SJCRH30 (cell line): ENCODE results near the gene RASA3. TPM values are rescaled to one million over a fixed set of nuclear protein-coding genes. Genes with fewer than 3 reads are reported as not detected.
A peak's percentile ranks its signal among the peaks of the same experiment; 100 is the strongest.
"Not testable (repeated sequence)": the region's sequence is repeated elsewhere in the genome, so short reads cannot be mapped to it uniquely, and the experiment has no call there.

Experiments
- DNase-seq, 2 experiments: peaks; one replicate each; pipeline ENCODE4 v3.0.0-alpha.2; 2015 to 2020
- H3K27ac ChIP-seq: fragments of 250-450 bp; sonication (Bioruptor Pico); 2 replicates; pipeline ENCODE4 v1.5.1; 2020; ENCODE audit warnings: mild to moderate bottlenecking, moderate library complexity
- H3K27me3 ChIP-seq: fragments of 250-450 bp; sonication (Bioruptor Pico); 2 replicates; pipeline ENCODE4 v1.5.1; 2020; ENCODE audit warnings: mild to moderate bottlenecking, moderate library complexity
- H3K36me3 ChIP-seq: fragments of 250-450 bp; sonication (Bioruptor Pico); 2 replicates; pipeline ENCODE4 v1.5.1; 2020; ENCODE audit warnings: mild to moderate bottlenecking, moderate library complexity
- H3K4me1 ChIP-seq: fragments of 250-450 bp; sonication (Bioruptor Pico); 2 replicates; pipeline ENCODE4 v1.5.1; 2020; ENCODE audit warnings: mild to moderate bottlenecking, moderate library complexity
- H3K4me3 ChIP-seq: fragments of 250-450 bp; sonication (Bioruptor Pico); 2 replicates; pipeline ENCODE4 v1.5.1; 2020; ENCODE audit warnings: mild to moderate bottlenecking, moderate library complexity
- H3K9me3 ChIP-seq: fragments of 250-450 bp; sonication (Bioruptor Pico); replicated peaks from 2 replicates; pipeline ENCODE4 v1.5.1; 2020; ENCODE audit warnings: mild to moderate bottlenecking, moderate library complexity
- total RNA-seq: library from RNA; depleted of rRNA; stranded (reverse); fragments of >200 nt; shearing (Covaris generic); gene quantifications from 2 replicates; pipeline ENCODE4 v1.2.3, GENCODE V29; 2014

The RASA3 gene
- total RNA-seq, 1 experiment from 2014 or later = 20.5 TPM

DNA sequence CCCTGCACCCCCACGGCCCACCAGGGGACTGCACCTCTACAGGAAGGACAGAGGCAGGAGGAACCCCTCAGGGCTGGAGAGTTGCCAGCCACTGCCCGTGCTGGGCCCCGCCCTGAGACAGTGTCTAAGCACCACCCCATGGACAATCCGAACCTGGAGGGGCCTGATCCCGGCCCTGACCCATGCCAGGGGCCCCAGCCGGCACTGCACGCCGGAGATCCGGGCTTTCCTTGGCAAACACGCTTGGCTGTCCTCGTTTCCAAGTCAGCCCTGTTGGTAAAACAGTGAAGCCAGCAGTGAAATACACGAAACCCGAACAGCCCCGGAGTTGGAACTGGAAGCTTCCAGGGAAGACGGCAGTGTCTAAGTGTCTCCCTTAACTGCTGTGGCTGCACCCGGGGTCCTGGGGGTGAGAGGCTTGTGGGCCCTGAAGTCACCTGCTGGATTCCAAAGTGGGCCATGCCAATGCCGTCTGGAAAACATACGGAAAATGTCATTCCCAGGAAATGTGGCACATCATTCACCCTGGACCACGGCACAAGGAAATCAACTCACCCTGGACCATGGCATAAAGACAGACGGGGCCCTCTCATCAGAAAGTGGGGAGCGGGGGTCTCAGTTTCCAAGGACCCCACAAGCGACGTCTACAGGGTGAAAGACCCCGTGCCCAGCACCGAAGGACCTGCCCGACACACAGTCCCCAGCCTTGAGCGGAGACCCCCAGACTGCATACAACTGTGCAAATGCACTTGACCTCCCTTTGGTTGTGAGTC lies 30.9 kb downstream of the RASA3 start:
- no peak for DNase-seq
- Histone ChIP-seq H3K27me3 (no peaks in the 10 kb centered on the region), H3K4me1 (peaks cover 22% of the 10 kb centered on the region), H3K36me3 (no peaks in the 10 kb centered on the region), H3K27ac (no peak overlapping the region), H3K9me3 (no peaks in the 10 kb centered on the region), H3K4me3 (no peak overlapping the region)

GRCh38 chr13:114100446-114101357 lies 31.7 kb downstream of the RASA3 start:
- Histone ChIP-seq H3K27me3 (no peaks in the 10 kb centered on the region), H3K4me3 (no peak overlapping the region), H3K36me3 (no peaks in the 10 kb centered on the region), H3K9me3 (no peaks in the 10 kb centered on the region), H3K4me1 (peaks cover 20% of the 10 kb centered on the region), H3K27ac (no peak overlapping the region)
- no peak for DNase-seq

DNA sequence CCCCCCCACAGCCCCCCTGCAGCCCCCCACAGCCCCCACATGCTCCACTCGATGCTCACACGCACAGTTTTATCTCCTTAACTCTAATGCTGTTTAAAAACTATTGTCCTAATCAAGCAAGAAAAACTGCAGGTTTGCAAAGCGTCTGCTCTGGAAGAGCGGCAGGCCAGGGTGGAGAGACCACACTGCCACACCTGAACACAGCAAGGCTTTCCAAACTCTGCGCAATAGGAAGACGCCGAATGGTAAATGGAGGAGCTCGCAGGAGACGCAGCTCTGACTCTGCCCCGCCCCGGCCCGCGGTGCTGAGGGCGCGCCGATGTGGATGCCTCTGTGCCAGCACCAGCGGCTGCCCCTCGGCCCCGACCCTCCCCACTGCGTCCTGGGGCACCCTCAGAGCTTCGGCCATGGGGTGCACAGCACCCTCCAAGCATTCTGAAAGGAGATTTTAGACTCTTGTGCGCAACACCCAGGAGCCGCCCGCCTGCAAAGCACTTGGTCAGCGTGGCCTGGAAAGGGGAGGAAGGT lies 32.4 kb downstream of the RASA3 start:
- Histone ChIP-seq H3K27ac (no peak overlapping the region), H3K4me1 (peaks cover 20% of the 10 kb centered on the region), H3K27me3 (no peaks in the 10 kb centered on the region), H3K4me3 (no peak overlapping the region), H3K36me3 (no peaks in the 10 kb centered on the region), H3K9me3 (no peaks in the 10 kb centered on the region)
- no peak for DNase-seq

- H3K4me3 ChIP-seq = no peak overlapping the region
- peak overlapping the region; percentile 42 for H3K27ac ChIP-seq
- peak; percentile 87 to 89 for DNase-seq
- H3K9me3 ChIP-seq = no peaks in the 10 kb centered on the region
- no peaks in the 10 kb centered on the region for H3K36me3 ChIP-seq
- peaks cover 20% of the 10 kb centered on the region for H3K4me1 ChIP-seq
- H3K27me3 ChIP-seq = no peaks in the 10 kb centered on the region
These were observed 33.2 kb downstream of the RASA3 start for GRCh38 chr13:114099191-114099590.

- not testable (repeated sequence) for DNase-seq, H3K36me3 ChIP-seq, H3K4me3 ChIP-seq, H3K27me3 ChIP-seq, H3K9me3 ChIP-seq
- H3K27ac ChIP-seq = peak overlapping the region; percentile 42
- peaks cover 20% of the 10 kb centered on the region for H3K4me1 ChIP-seq
These were observed 33.8 kb downstream of the RASA3 start for GRCh38 chr13:114098689-114099056.

DNA sequence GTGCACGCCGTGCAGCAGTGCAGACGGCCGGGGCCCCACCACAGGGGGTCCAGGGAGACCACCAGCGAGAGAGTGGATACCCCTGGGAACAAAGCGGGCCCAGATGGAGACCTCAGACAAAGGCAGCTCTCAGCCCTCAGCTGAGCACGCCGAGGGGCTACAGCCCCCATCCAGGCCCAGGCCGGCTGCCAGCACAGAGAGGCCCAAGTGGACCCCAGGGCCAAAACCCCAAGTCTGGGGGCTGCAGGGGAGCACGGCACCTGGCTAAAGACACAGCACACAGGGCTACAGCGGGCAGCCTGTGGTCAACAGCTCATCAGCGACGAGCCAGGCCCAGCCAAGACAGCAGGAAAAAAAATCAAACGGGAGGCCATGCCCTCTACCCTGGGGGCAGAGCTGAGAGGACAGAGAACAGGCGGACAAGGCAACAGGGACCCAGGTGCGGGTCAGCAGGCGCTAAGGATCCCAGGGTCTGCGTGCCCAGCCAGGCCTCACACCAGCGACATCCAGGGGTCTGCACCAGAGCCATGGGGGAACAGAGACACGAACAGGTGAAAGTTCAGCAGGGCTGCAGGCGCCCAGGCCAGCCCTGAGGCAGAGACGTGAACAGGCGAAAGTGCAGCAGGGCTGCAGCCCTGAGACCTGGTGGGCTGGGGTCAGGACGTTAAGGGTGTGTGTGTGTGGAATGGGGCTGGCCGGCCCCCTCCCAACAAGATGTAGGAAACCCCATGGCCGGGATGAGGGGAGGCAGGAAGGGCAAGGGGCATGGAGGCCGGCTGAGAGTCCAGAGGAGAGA lies 34.3 kb downstream of the RASA3 start:
- no peaks in the 10 kb centered on the region for H3K27me3 ChIP-seq
- H3K4me1 ChIP-seq = peaks cover 20% of the 10 kb centered on the region
- no peaks in the 10 kb centered on the region; the same call in 1 of the 2 replicates for H3K36me3 ChIP-seq
- H3K27ac ChIP-seq = peak overlapping the region; percentile 42
- H3K4me3 ChIP-seq = no peak overlapping the region
- no peak for DNase-seq
- H3K9me3 ChIP-seq = no peaks in the 10 kb centered on the region

DNA sequence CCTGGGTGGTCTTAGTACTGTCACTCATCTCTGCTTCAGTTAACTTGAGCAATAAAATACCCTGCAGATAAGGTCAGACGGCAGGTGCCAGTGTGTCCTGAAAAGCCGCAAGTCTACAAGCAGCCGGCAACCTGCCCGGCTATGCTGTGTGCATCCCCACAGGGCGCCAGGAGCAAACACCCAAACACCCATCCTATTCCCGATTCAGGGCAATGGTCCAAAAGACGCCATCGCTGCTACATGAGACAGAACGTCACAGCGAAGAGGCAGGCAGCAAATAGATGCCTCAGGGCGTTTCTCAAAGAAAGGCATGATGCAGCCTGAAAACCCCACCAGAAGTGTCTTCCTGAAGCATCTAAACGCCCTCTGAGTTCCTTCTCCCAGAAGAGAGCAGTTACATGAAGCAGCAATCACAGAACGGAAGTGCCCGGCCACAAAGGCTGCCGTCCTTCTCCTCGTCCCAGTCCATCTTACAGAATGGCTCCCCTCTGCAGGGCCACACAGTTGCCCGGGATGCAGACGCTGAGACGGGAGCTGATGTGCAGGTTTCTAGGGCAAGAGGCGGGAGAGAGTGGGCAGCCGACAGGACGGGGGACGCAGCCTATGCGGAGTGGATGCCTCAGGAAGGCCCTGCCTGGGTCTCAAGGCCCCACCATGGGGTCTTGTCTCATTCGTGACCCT lies 35.1 kb downstream of the RASA3 start:
- DNase-seq = peak; percentile 50 to 55
- H3K4me3 ChIP-seq = no peak overlapping the region
- no peaks in the 10 kb centered on the region; the same call in 1 of the 2 replicates for H3K36me3 ChIP-seq
- H3K27me3 ChIP-seq = no peaks in the 10 kb centered on the region
- H3K4me1 ChIP-seq = peaks cover 20% of the 10 kb centered on the region
- H3K9me3 ChIP-seq = no peaks in the 10 kb centered on the region
- peak overlapping the region; percentile 1; the same call in 1 of the 2 replicates for H3K27ac ChIP-seq

DNA sequence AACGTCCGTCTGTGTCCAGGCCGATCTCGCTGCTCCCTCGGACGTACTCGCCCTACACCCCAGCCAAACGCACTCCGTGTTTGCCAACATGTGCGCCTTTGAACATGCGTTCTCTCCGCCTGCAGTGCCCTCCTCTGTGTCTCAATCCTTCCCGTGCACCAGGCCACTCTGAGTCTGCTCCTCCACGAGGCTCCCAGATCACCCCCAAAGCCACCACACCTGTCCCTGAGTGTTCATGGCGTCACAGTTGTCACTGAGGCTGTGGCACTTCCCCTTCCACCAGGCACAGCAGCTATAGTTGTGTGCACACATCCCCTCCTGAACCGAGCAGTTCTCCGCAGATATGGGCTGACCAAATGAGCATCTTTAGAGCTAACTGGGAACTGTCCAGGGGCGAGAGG lies 35.6 kb downstream of the RASA3 start:
- H3K27ac ChIP-seq = no peak overlapping the region
- H3K36me3 ChIP-seq = no peaks in the 10 kb centered on the region; the same call in 1 of the 2 replicates
- no peak for DNase-seq
- no peaks in the 10 kb centered on the region for H3K9me3 ChIP-seq
- H3K27me3 ChIP-seq = no peaks in the 10 kb centered on the region
- H3K4me1 ChIP-seq = peaks cover 20% of the 10 kb centered on the region
- no peak overlapping the region for H3K4me3 ChIP-seq

DNA sequence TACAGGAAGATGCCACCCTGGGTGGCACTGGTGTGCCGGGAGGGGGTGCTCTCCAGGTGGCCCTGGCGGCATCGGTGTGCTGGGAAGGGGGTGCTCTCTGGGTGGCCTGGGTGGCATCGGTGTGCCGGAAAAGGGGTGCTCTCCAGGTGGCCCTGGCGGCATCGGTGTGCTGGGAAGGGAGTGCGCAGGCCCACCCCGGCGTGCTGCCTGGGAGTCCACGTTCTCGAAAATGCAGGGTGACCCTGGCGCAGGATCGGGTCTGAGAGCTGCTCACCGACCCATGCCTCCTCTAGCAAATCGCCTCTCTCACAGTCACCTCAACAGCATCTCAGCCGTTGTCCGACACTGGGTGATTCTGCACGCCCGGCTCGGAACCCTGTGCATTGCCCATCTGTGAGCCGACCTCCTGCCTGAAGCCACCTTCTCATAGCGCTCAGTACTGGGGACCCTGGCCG lies 36.4 kb downstream of the RASA3 start:
- DNase-seq = no peak
- H3K4me3 ChIP-seq = no peak overlapping the region
- H3K4me1 ChIP-seq = peaks cover 20% of the 10 kb centered on the region
- no peaks in the 10 kb centered on the region for H3K27me3 ChIP-seq
- H3K36me3 ChIP-seq = no peaks in the 10 kb centered on the region; the same call in 1 of the 2 replicates
- no peak overlapping the region for H3K27ac ChIP-seq
- no peaks in the 10 kb centered on the region for H3K9me3 ChIP-seq

GRCh38 chr13:114095486-114095885 lies 36.9 kb downstream of the RASA3 start:
- no peak overlapping the region for H3K4me3 ChIP-seq
- no peaks in the 10 kb centered on the region; the same call in 1 of the 2 replicates for H3K36me3 ChIP-seq
- H3K4me1 ChIP-seq = peaks cover 20% of the 10 kb centered on the region
- H3K9me3 ChIP-seq = no peaks in the 10 kb centered on the region
- H3K27ac ChIP-seq = no peak overlapping the region
- no peaks in the 10 kb centered on the region for H3K27me3 ChIP-seq
- DNase-seq = no peak

DNA sequence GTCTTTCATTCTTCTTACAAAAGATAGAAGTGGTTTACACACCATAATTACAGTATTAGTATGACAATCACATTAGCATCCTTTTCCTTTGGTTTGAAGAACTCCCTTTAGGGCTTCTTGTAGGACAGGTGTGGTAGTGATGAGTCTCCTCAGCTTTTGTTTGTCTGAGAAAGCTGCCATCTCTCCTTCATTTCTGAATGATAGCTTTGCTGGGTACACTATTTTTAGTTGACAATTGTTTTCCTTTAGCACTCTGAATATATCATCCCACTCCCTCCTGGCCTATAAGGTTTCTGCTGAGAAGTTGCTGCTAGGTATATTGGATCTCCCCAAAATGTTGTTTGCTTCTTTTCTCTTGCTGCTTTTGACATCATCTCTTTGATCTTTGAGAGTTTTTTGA lies 39.3 kb downstream of the RASA3 start:
- Histone ChIP-seq H3K9me3 (no peaks in the 10 kb centered on the region), H3K27ac (no peak overlapping the region), H3K4me1 (peaks cover 13% of the 10 kb centered on the region), H3K36me3 (no peaks in the 10 kb centered on the region; the same call in 1 of the 2 replicates), H3K4me3 (no peak overlapping the region), H3K27me3 (no peaks in the 10 kb centered on the region)
- no peak for DNase-seq

- H3K4me3 ChIP-seq = no peak overlapping the region
- peaks cover 7% of the 10 kb centered on the region for H3K4me1 ChIP-seq
- H3K27me3 ChIP-seq = no peaks in the 10 kb centered on the region
- H3K9me3 ChIP-seq = no peaks in the 10 kb centered on the region
- H3K27ac ChIP-seq = no peak overlapping the region
- no peaks in the 10 kb centered on the region; the same call in 1 of the 2 replicates for H3K36me3 ChIP-seq
- no peak for DNase-seq
These were observed 40.0 kb downstream of the RASA3 start for GRCh38 chr13:114092468-114092867.

GRCh38 chr13:114090476-114090875 lies 41.9 kb downstream of the RASA3 start:
- Histone ChIP-seq H3K4me3 (no peak overlapping the region), H3K27ac (no peak overlapping the region), H3K9me3 (no peaks in the 10 kb centered on the region), H3K4me1 (no peaks in the 10 kb centered on the region), H3K36me3 (no peaks in the 10 kb centered on the region; the same call in 1 of the 2 replicates), H3K27me3 (no peaks in the 10 kb centered on the region)
- no peak for DNase-seq
